22Rv1 (cell line): ENCODE data around the gene CDK11A.

Experiments used
- CTCF ChIP-seq: fragments of 450-650 bp; IDR thresholded peaks from 2 replicates; pipeline ENCODE4 v1.5.1; 2017; ENCODE audit warnings: mild to moderate bottlenecking
- ZFX ChIP-seq: fragments of 450-650 bp; IDR thresholded peaks from 2 replicates; pipeline ENCODE4 v1.6.1; 2017; ENCODE audit warnings: antibody characterized with exemption, borderline replicate concordance

DNA sequence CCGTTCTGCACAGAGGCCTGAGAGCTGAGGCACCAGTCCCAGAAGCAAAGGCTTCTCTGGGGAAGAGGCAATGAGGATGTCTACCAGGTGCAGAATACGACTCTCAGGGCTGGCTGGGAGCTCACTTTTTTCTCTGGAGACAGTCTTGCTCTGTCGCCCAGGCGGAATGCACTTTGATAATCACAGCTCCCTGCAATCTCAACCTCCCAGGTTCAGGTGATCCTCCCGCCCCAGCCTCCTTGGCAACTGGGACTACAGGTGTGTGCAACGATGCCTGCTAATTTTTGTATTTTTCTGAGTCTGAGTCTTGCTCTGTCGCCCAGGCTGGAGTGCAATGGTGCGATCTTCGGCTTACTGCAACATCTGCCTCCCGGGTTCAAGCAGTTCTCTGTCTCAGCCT is 36.6 kb upstream of the CDK11A start:
- TF ChIP-seq CTCF (no peak), ZFX (no peak)
